T-helper 17 cell (primary cell): Measurements from ENCODE around the gene FBXO34. TPM values are rescaled to one million over a fixed set of nuclear protein-coding genes. Genes with fewer than 3 reads are reported as not detected.
"Not testable (repeated sequence)": the region's sequence is repeated elsewhere in the genome, so short reads cannot be mapped to it uniquely, and the experiment has no call there.

Experiments
- ATAC-seq: fragments of 150-1000 bp; cut with Tn5 transposase; 2 replicates; pipeline ENCODE4 v1.10.0; 2021; ENCODE audit warnings: mild to moderate bottlenecking, moderate library complexity
- DNase-seq, 3 donors: peaks; one replicate each; pipeline versions ENCODE4 v3.0.0 to v3.0.0-alpha.2; 2020 to 2021
- H3K9me3 ChIP-seq: one replicate; pipeline ENCODE4 v1.7.0; 2013; ENCODE audit warnings: low read length, mild to moderate bottlenecking; ENCODE audit not compliant: control insufficient read depth, poor library complexity, severe bottlenecking
- H3K27ac Mint-ChIP-seq: one replicate; pipeline ENCODE4 v1.8.0; 2022; ENCODE audit warnings: mild to moderate bottlenecking, moderate library complexity, mixed read lengths
- H3K27me3 Mint-ChIP-seq: one replicate; pipeline ENCODE4 v1.8.0; 2022; ENCODE audit warnings: mixed read lengths
- H3K36me3 Mint-ChIP-seq: one replicate; pipeline ENCODE4 v1.8.0; 2022; ENCODE audit warnings: low read depth, mixed read lengths
- H3K4me1 Mint-ChIP-seq: one replicate; pipeline ENCODE4 v1.8.0; 2022; ENCODE audit warnings: mild to moderate bottlenecking, mixed read lengths
- H3K4me3 Mint-ChIP-seq: one replicate; pipeline ENCODE4 v1.8.0; 2022; ENCODE audit warnings: mild to moderate bottlenecking, moderate library complexity, mixed read lengths
- total RNA-seq, 4 donors: library from RNA in 2 of 4; stranded (reverse) in 2 of 4; gene quantifications; one replicate each; pipeline ENCODE4 v1.2.3 and lab custom pipeline; 2022 to 2026

Gene FBXO34
- total RNA-seq, 2 donors from 2014 or later = 20.5 to 27.8 TPM

DNA sequence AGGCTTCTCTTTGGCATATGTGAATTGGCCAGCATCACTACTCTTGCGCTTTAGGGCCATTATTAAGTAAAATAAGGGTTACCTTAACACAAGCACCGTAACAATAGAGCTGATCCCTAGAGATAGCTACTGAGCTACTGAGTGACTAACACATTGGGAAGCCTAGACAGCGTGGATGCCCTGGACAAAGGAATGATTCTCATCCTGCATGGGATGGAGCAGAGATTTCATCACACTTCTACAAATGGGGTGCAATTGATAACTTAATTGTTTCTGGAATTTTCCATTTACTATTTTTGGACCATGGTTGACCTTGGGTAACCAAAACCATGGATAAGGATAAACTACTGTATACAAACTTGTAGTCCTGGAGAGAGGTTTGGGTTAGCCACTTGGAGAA, 57.1 kb downstream of the FBXO34 start:
- no peak overlapping the region for H3K4me3 Mint-ChIP-seq

DNA sequence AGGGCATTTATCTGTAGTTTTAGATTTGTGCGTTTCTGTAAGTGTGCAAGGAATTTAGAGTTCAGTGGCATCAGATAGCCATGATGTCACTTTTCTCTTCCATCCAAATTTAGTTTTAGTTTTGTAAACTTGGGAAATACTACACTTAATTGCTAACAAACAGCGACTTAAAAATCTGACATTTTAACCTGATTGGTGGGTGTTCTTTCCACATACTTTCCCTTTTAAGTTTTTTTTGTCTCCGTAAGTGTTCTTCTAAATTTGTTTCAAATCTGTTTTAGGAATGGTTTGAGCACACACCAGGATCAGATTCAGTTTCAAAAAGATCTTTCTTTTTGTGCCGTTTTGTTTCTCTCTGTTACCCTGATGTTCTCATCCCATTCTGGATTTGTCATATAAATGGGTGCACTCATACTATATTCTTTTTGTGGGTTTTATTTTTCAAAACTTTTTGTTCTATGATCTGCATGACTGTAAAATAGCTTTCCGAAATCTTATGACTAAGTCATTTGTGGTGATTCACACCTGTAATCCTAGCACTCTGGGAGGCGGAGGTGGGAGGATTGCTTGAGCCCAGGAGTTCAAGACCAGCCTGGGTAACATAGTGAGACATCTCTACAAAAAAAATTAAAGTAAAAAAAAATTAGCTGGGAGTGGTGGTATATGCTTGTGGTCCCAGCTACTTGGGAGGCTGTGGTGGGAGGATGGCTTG, 58.9 kb downstream of the FBXO34 start:
- DNase-seq = no peak
- ATAC-seq = no peak
- Mint-ChIP-seq H3K4me3 (no peak overlapping the region), H3K27ac (peak overlapping the region; percentile 78), H3K27me3 (no peaks in the 10 kb centered on the region), H3K4me1 (peaks cover 60% of the 10 kb centered on the region), H3K36me3 (peaks cover 5% of the 10 kb centered on the region)
- H3K9me3 ChIP-seq = no peaks in the 10 kb centered on the region

More for the DNA sequence above, 57.1 kb downstream of the FBXO34 start:
- DNase-seq (no peak), ATAC-seq (no peak)
- Mint-ChIP-seq H3K36me3 (peaks cover 5% of the 10 kb centered on the region), H3K27ac (no peak overlapping the region), H3K4me1 (peaks cover 43% of the 10 kb centered on the region), H3K27me3 (no peaks in the 10 kb centered on the region)
- H3K9me3 ChIP-seq = no peaks in the 10 kb centered on the region

DNA sequence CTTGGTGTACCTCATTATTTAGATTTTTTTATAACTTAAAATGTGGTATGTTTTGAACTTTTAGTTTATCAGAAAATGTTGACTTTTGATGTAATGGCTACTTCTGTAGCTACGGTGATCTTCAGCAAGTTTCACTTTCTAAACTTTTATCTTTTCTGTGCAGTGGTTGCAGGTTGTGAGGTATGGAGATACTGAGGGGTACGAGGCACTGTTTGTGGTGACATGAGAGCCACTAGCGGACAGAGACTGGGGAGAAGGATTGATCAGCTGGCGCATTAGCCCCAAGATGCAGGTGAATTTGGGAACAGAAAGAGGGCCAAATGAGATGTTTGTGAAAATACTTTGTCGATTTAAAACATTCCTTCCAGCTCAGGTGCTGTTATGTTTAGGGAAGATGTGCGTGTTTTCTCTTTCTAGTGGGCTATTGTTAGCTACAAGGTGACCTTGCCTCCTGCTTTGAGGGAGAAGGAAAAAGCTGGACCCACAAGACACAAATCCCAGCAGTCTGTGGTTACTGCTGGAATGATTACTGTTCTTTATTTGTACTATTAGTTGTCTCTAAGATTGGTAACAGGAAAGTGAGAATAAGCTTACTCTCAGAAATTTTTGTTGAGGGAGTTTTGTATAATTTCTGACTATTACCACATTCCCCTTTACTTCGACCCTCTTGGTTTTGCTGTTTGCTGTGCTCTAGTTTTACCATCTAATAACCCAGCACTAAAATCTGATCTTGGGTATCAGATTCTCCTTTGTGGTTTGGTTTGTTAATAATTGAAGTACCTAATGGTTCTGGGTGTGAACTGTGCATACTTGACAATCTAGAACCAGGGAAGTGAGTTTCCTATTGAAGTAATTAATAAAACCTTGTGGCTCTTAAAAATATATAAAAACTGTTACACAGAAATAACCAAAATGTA, 61.7 kb downstream of the FBXO34 start:
- no peaks in the 10 kb centered on the region for H3K9me3 ChIP-seq
- peaks cover 58% of the 10 kb centered on the region for H3K4me1 Mint-ChIP-seq
- no peak for DNase-seq
- no peaks in the 10 kb centered on the region for H3K27me3 Mint-ChIP-seq
- H3K4me3 Mint-ChIP-seq = peak overlapping the region; percentile 98
- peak; percentile 55 for ATAC-seq
- peaks cover 2% of the 10 kb centered on the region for H3K36me3 Mint-ChIP-seq
- H3K27ac Mint-ChIP-seq = peak overlapping the region; percentile 99

DNA sequence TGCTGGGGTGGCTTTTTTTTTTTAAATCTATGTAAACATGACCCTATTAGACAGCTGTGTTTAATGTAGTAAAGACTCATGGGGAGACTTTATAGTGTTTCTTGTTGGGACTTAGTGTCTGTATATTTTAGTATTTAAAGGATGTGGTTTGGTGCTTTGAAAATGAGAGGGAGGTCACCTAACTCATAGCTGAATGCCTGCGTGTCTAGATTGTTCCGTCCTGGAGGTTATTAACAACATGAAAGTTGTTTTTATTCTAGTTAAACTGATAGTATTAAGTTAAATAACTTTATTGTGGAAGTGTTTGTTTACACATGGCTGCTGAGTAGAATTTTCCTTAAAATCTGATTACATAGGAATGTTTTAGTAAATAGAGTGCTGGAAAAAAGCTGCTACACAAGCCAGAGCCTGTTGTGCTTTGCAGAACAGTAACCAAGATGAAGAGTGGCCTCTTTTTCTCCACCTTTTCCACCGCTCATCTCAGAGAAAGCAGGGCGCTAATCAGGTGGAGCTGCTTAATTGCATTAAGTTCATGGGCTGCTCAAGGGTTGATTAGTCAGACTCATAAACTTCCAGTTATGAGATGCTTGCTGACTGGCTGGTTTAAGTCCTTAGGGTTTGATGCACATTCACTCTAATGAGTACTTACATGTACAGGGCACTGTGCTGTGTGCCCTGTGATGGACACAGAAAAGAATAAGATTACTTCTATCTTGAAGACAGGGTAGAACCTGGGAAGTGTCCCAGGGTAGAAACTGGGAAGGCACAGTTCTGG, 62.7 kb downstream of the FBXO34 start:
- Mint-ChIP-seq H3K4me3 (peak overlapping the region; percentile 98), H3K27me3 (no peaks in the 10 kb centered on the region), H3K4me1 (peaks cover 56% of the 10 kb centered on the region), H3K27ac (peak overlapping the region; percentile 99), H3K36me3 (peaks cover 2% of the 10 kb centered on the region)
- no peaks in the 10 kb centered on the region for H3K9me3 ChIP-seq
- ATAC-seq (peak; percentile 33), DNase-seq (no peak)

DNA sequence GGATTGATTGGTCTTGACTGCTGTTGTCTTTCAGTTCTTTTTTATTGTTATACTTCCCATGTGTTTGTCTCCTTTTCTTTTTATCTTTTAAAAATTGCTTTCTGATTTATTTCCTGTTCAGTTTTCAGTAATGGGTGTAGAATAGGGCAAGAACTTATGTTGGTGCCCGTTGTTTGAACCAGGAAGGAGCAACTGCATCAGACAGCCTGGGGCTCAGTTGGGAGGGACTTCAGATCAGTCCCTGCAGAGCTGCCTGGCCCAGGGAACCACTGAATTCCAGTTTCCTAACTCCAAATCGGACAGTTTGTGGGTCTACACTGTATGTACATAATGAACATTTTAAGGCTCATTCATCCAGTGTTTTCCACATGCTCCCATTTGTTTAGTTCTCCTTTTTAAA, 64.9 kb downstream of the FBXO34 start:
- H3K4me3 Mint-ChIP-seq = peak overlapping the region; percentile 75
- peaks cover 58% of the 10 kb centered on the region for H3K4me1 Mint-ChIP-seq
- ATAC-seq = peak; percentile 50
- no peaks in the 10 kb centered on the region for H3K9me3 ChIP-seq
- no peaks in the 10 kb centered on the region for H3K27me3 Mint-ChIP-seq
- DNase-seq = peak in 2 of 3 donors; percentile 19 to 22
- peak overlapping the region; percentile 93 for H3K27ac Mint-ChIP-seq
- peaks cover 2% of the 10 kb centered on the region for H3K36me3 Mint-ChIP-seq

DNA sequence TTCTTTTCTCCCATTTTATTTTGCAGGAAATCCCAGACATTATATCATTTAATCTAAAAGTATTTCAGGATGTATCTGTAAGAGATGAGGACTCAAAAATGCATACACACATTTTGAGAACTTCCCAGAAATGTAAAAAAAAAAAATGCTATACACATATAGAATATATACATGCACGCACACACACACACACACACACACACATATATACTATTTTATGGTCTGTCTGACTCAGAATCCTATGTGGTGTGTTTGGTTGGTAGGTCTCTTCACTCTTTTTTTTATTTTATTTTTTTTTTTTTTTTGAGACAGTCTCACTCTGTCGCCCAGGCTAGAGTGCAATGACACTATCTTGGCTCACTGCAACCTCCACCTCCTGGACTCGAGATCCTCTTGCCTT, 65.5 kb downstream of the FBXO34 start:
- H3K9me3 ChIP-seq = no peaks in the 10 kb centered on the region
- no peaks in the 10 kb centered on the region for H3K27me3 Mint-ChIP-seq
- DNase-seq = no peak
- peaks cover 59% of the 10 kb centered on the region for H3K4me1 Mint-ChIP-seq
- H3K36me3 Mint-ChIP-seq = peaks cover 2% of the 10 kb centered on the region
- peak overlapping the region; percentile 75 for H3K4me3 Mint-ChIP-seq
- no peak for ATAC-seq
- peak overlapping the region; percentile 93 for H3K27ac Mint-ChIP-seq

DNA sequence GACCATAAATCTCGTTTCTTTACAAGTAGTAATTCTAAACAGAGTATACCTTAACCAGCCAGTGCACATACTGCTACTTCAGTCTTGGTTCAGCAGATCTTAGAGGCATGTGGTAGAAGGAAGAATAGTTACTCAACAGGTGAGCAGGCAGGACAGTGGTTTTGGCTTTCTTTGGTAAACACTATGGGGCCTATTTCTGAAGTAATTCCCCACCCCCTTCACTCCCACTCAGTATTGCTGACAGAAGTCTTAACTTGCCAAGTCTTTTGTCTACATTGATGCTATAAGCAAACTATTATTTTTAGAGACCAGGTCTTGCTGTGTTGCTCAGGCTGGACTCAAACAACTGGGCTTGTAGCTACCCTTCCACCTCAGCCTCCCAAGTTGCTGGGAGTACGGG, 68.5 kb downstream of the FBXO34 start:
- peaks cover 35% of the 10 kb centered on the region for H3K4me1 Mint-ChIP-seq

DNA sequence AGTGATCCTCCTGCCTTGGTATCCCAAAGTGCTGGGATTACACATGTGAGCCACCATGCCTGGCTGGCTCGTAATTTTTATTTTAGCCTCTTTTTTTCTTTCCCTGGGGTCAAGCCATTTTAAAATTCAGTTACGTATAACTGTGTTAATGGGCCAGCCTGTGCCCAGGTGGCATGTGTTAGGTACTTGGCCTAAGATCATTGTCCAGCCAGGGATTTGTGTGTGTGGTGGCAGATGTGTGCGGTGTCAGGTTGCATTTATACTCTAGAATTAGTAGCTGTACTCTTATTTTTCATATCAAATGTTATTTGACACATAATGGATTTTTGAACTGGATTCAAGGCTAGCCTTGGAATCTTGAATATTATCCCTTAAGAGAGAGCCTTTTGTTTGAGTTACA, 69.3 kb downstream of the FBXO34 start:
- DNase-seq (no peak), ATAC-seq (no peak)
- Mint-ChIP-seq H3K27me3 (no peaks in the 10 kb centered on the region), H3K36me3 (no peaks in the 10 kb centered on the region), H3K27ac (no peak overlapping the region), H3K4me1 (peaks cover 37% of the 10 kb centered on the region), H3K4me3 (no peak overlapping the region)
- no peaks in the 10 kb centered on the region for H3K9me3 ChIP-seq

More for the DNA sequence above, 68.5 kb downstream of the FBXO34 start:
- no peaks in the 10 kb centered on the region for H3K9me3 ChIP-seq
- no peaks in the 10 kb centered on the region for H3K27me3 Mint-ChIP-seq
- no peak for DNase-seq
- H3K4me3 Mint-ChIP-seq = no peak overlapping the region
- ATAC-seq = no peak
- H3K27ac Mint-ChIP-seq = peak overlapping the region; percentile 93
- no peaks in the 10 kb centered on the region for H3K36me3 Mint-ChIP-seq

DNA sequence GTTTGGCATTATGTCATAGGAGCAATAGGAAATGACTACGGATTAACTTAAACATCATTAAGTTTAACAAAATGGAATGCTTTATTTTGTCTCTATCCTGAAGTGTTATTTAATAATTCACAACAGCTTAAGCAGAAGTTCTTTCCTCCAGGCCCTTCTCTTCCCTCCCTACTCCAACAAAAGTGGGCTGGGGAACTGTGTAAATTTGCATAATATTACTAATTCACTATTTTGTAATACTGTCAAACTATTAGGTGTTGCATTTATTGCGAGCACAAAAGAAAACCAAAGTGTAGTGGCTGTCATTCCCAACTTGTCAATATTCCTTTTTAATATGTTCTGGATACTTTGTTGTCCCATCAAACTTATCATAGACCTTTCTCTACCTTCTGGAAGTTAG, 70.6 kb downstream of the FBXO34 start:
- DNase-seq (no peak), ATAC-seq (no peak)
- Mint-ChIP-seq H3K4me3 (no peak overlapping the region), H3K27ac (peak overlapping the region; percentile 37), H3K36me3 (no peaks in the 10 kb centered on the region), H3K4me1 (peaks cover 36% of the 10 kb centered on the region), H3K27me3 (no peaks in the 10 kb centered on the region)
- no peaks in the 10 kb centered on the region for H3K9me3 ChIP-seq

DNA sequence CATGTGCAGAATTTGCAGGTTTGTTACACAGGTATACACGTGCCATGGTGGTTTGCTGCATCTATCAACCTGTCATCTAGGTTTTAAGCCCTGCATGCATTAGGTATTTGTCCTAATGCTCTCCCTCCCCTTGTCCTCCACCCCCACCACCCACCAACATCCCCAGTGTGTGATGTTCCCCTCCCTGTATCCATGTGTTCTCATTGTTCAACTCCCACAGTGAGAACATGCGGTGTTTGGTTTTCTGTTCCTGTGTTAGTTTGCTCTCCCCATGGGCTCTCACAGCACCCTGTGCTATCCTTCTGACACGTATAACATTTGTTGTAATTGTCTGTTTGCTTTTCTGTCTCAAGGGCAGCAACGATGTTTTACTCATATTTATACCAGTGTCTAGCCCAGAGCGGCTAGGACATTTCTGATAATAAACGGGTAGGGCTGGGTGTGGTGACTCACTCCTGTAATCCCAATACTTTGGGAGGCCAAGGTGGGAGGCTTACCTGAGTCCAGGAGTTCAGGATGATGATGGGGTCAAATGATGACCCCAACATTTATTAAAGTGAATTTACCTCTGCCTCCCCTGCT, 73.5 kb downstream of the FBXO34 start:
- ATAC-seq, H3K27me3 Mint-ChIP-seq, H3K4me3 Mint-ChIP-seq, DNase-seq, H3K9me3 ChIP-seq, H3K36me3 Mint-ChIP-seq: not testable (repeated sequence)
- peak overlapping the region; percentile 76 for H3K27ac Mint-ChIP-seq
- H3K4me1 Mint-ChIP-seq = peaks cover 46% of the 10 kb centered on the region

DNA sequence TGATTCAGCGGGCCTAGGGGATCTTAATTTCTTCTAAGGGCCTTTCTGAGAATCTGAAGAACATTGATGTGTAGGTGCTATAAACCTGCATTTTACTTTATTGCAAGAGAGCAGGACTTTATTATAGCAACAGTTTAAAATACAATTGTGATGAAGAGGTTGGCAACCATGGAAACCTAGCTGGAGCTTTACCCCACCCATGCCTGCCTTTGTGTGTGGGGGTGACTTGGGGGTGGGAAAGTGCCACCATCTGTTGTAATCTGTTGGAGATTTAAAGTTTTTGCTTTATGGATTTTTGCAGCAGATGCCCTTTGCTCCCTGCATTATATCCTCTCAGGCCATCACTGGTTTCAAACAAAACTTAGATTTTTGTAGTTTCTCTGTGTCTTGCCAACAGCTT, 75.8 kb downstream of the FBXO34 start:
- Mint-ChIP-seq H3K27ac (peak overlapping the region; percentile 59), H3K4me1 (peaks cover 36% of the 10 kb centered on the region), H3K4me3 (no peak overlapping the region), H3K27me3 (no peaks in the 10 kb centered on the region), H3K36me3 (peaks cover 5% of the 10 kb centered on the region)
- no peak for ATAC-seq
- no peak for DNase-seq
- H3K9me3 ChIP-seq = no peaks in the 10 kb centered on the region

DNA sequence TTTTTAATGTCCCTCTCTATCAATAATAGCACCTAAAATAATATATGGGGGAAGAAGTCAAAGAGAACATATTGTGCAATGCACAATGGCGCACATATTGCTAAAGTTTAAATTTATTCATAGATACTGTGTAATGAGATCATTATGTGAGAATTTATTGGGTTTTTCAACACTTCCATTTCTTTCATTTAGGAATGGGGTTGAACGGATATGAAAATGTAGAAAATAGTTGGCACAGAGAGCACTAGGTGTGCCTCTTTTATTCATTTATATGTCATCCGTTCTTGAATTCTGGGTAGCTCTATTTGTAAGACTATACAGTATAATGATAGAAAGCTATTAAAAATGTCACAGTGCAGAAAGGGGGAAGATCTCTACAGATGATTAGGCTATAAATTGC, 76.5 kb downstream of the FBXO34 start:
- H3K9me3 ChIP-seq = no peaks in the 10 kb centered on the region
- Mint-ChIP-seq H3K36me3 (peaks cover 5% of the 10 kb centered on the region), H3K27ac (peak overlapping the region; percentile 59), H3K4me3 (no peak overlapping the region), H3K4me1 (peaks cover 36% of the 10 kb centered on the region), H3K27me3 (no peaks in the 10 kb centered on the region)
- ATAC-seq (no peak), DNase-seq (no peak)
